Fibroblast of lung (primary cell): ENCODE data around the gene PAGE2B. TPM values are rescaled to one million over a fixed set of nuclear protein-coding genes. Genes with fewer than 3 reads are reported as not detected.

Experiments
- DNase-seq, 2 donors: peaks; one replicate each; pipeline versions ENCODE4 v3.0.0 to v3.0.0-alpha.2; 2010; ENCODE audit warnings: low read depth in 2 of 2
- H2AFZ ChIP-seq: 2 replicates; pipeline ENCODE4 v1.5.1; 2012; ENCODE audit warnings: low read length, control low read depth, inconsistent platforms
- H3K27ac ChIP-seq: 2 replicates; pipeline ENCODE4 v1.5.1; 2011; ENCODE audit warnings: low read length, control low read depth; ENCODE audit not compliant: insufficient read depth
- H3K27me3 ChIP-seq: 2 replicates; pipeline ENCODE4 v1.5.1; 2011; ENCODE audit warnings: mild to moderate bottlenecking, low read length; ENCODE audit not compliant: control insufficient read depth, insufficient read depth
- H3K36me3 ChIP-seq: 2 replicates; pipeline ENCODE4 v1.5.1; 2011; ENCODE audit warnings: low read length; ENCODE audit not compliant: control insufficient read depth, insufficient read depth
- H3K4me1 ChIP-seq: 2 replicates; pipeline ENCODE4 v1.5.1; 2011; ENCODE audit warnings: low read length; ENCODE audit not compliant: control insufficient read depth, insufficient read depth; ENCODE audit errors: extremely low read depth
- H3K4me2 ChIP-seq: 2 replicates; pipeline ENCODE4 v1.5.1; 2011; ENCODE audit warnings: low read length, control low read depth; ENCODE audit not compliant: insufficient read depth; ENCODE audit errors: extremely low read depth
- H3K4me3 ChIP-seq, 4 experiments: fragments of 200-600 bp in 1 of 4; sonication (generic) in 1 of 4; replicated peaks in 1 of 4; 2 replicates each; pipeline ENCODE4 v1.5.1; 2011 to 2016; ENCODE audit warnings: low read length in 4 of 4, low read depth in 3 of 4, mild to moderate bottlenecking in 3 of 4, control low read depth in 2 of 4, inconsistent platforms in 1 of 4, mixed read lengths in 1 of 4; ENCODE audit not compliant: insufficient read depth in 1 of 4; ENCODE audit errors: control extremely low read depth in 1 of 4
- H3K79me2 ChIP-seq: 2 replicates; pipeline ENCODE4 v1.5.1; 2012; ENCODE audit warnings: mild to moderate bottlenecking, low read length, inconsistent platforms; ENCODE audit not compliant: control insufficient read depth, insufficient read depth
- H3K9ac ChIP-seq: 2 replicates; pipeline ENCODE4 v1.5.1; 2011; ENCODE audit warnings: mild to moderate bottlenecking, low read length, control low read depth; ENCODE audit not compliant: insufficient read depth
- H3K9me3 ChIP-seq: 2 replicates; pipeline ENCODE4 v1.5.1; 2012; ENCODE audit warnings: low read depth, low read length; ENCODE audit not compliant: control insufficient read depth, insufficient read depth
- H4K20me1 ChIP-seq: 2 replicates; pipeline ENCODE4 v1.5.1; 2011; ENCODE audit warnings: low read length; ENCODE audit not compliant: control insufficient read depth, insufficient read depth; ENCODE audit errors: extremely low read depth
- EZH2 ChIP-seq: IDR thresholded peaks from 2 replicates; pipeline ENCODE4 v1.5.1; 2012; ENCODE audit warnings: low read length, control low read depth, mild to moderate bottlenecking; ENCODE audit errors: missing control alignments
- polyA plus RNA-seq, 2 donors: library from polyadenylated mRNA; depleted of rRNA in 1 of 2; stranded (reverse) in 1 of 2; unstranded in 1 of 2; fragments of >200 nt; gene quantifications; 2 replicates each; pipeline ENCODE4 v1.2.1, GENCODE V29; 2011 to 2012; ENCODE audit warnings: missing spikeins in 1 of 2
- total RNA-seq: library from RNA; depleted of rRNA; stranded (reverse); fragments of >200 nt; gene quantifications from 2 replicates; pipeline ENCODE4 v1.2.1, GENCODE V29; 2014
- TF ChIP-seq, protein P1 (sequence below), 2 donors: IDR thresholded peaks in 1 of 2; conservative IDR thresholded peaks in 1 of 2; 1 replicate in 1 of 2; 2 replicates in 1 of 2; pipeline ENCODE4 v1.5.1; 2011 to 2012; ENCODE audit warnings: low read length in 2 of 2, control low read depth in 1 of 2, inconsistent platforms in 1 of 2, low read depth in 1 of 2, mild to moderate bottlenecking in 1 of 2

Gene PAGE2B
- total and polyA plus RNA-seq, 2 donors (not counting 1 experiment from before 2014, with no cell fraction given) = not detected

DNA sequence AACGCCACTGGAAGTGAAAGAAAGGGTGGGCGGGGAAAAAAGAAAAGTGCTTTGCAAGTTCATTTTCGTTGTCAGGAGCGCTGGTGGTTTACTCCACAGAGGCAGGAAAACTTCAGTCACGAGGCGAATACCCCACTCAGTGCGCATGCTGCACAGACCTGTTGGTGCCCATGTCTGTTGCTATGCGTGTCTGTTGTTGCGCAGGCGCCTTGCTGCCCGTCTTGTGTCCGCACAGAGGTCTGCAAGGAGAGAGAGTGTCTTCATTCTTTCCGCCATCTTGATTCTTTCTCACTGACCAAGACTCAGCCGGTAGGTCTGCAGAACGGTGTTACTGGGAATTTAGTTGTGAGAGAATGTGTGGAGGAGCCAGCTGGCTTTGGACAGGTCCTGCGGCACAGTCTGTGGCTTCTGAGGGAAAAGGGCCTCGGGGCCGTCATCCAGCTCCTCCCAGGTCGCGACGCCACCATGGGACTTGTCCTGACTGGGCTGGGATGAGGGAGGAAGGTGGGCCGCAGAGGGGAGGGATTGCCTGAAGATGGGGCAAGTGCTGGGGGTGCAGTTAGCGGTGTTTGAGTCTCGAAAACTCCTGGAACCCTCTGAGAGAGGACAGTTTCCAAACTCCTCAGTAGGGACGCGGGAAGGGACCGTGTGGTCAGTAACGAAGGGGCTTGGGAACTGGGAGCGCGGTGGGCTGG, 14.1 kb downstream of the PAGE2B start, which contains the start of gene PAGE2:
Gene PAGE2 (plus strand): TSS at position 224 of the 695 bp plus-strand sequence. CDS start 1,003 bp downstream, outside the sequence.
- no peaks in the 10 kb centered on the region for H3K27me3 ChIP-seq

DNA sequence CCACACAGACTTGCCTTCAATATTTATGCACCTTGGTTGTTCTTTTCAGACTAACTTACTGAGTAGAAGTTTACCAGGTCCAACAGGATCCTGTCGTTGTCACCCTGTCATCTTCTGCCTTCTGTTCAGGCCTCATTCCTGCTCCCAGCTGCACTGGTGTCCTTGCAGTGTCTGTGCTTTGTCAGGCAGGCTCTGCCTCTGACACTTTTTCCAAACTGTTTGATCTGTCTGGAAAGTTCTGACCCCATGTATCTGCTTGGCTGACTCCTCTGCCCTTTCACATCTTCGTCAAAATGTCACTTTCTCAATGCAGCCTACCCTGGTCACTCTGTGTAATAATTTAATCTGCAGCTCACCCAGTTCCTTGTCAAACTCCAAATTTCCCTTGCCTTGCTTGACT, 23.9 kb downstream of the PAGE2B start:
- DNase-seq = no peak
- Histone ChIP-seq H3K4me1 (no peaks in the 10 kb centered on the region), H3K4me3 (no peak overlapping the region), H3K27ac (no peak overlapping the region), H3K9ac (no peak overlapping the region), H3K36me3 (no peaks in the 10 kb centered on the region), H3K4me2 (no peak overlapping the region), H3K9me3 (no peaks in the 10 kb centered on the region), H3K79me2 (no peaks in the 10 kb centered on the region), H2AFZ (no peak overlapping the region), H4K20me1 (no peaks in the 10 kb centered on the region), H3K27me3 (no peaks in the 10 kb centered on the region)
- TF ChIP-seq, protein P1, sequence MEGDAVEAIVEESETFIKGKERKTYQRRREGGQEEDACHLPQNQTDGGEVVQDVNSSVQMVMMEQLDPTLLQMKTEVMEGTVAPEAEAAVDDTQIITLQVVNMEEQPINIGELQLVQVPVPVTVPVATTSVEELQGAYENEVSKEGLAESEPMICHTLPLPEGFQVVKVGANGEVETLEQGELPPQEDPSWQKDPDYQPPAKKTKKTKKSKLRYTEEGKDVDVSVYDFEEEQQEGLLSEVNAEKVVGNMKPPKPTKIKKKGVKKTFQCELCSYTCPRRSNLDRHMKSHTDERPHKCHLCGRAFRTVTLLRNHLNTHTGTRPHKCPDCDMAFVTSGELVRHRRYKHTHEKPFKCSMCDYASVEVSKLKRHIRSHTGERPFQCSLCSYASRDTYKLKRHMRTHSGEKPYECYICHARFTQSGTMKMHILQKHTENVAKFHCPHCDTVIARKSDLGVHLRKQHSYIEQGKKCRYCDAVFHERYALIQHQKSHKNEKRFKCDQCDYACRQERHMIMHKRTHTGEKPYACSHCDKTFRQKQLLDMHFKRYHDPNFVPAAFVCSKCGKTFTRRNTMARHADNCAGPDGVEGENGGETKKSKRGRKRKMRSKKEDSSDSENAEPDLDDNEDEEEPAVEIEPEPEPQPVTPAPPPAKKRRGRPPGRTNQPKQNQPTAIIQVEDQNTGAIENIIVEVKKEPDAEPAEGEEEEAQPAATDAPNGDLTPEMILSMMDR (conservative IDR thresholded peaks at IDR 0.05 in 1 of 2, IDR thresholded peaks at IDR 0.05 in 1 of 2; ENCODE audit: low read depth in 1 of 2, low read length in 2 of 2) = no peak
- TF ChIP-seq EZH2 = no peak

More for the DNA sequence above, 14.1 kb downstream of the PAGE2B start, which contains the start of gene PAGE2:
- H3K36me3 ChIP-seq = no peaks in the 10 kb centered on the region
- H4K20me1 ChIP-seq = no peaks in the 10 kb centered on the region
- H2AFZ ChIP-seq = no peak within 1 kb of the TSS
- no peak within 1 kb of the TSS for H3K4me3 ChIP-seq
- H3K79me2 ChIP-seq = no peaks in the 10 kb centered on the region
- DNase-seq = no peak
- no peak within 1 kb of the TSS for H3K27ac ChIP-seq
- no peak within 1 kb of the TSS for H3K4me2 ChIP-seq
- H3K9me3 ChIP-seq = no peaks in the 10 kb centered on the region
- no peak within 1 kb of the TSS for H3K9ac ChIP-seq
- TF ChIP-seq, protein P1 (conservative IDR thresholded peaks at IDR 0.05 in 1 of 2, IDR thresholded peaks at IDR 0.05 in 1 of 2; ENCODE audit: low read depth in 1 of 2, low read length in 2 of 2) = no peak
- no peak for TF ChIP-seq EZH2
- no peaks in the 10 kb centered on the region for H3K4me1 ChIP-seq

DNA sequence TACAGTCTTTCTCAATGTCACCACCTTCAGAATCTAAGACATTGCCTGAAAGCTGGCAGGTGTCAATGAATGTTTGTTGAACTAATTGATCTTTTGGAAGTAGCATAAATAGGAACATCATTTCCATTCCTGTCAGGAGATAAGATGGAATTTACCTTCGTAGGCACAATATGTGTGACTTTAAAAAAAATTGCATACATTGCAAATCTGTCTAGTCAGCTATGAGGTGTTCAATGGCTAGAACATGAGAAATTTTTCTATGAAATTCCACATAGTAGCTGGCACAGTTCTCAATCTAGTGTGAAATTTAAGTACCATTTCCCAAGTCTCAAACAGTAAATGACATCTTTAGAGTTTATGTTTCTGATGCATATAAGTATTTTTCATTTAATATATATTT, 24.3 kb downstream of the PAGE2B start:
- no peaks in the 10 kb centered on the region for H4K20me1 ChIP-seq

More for the DNA sequence above, 24.3 kb downstream of the PAGE2B start:
- H3K9me3 ChIP-seq = no peaks in the 10 kb centered on the region
- H3K36me3 ChIP-seq = no peaks in the 10 kb centered on the region
- H3K4me1 ChIP-seq = no peaks in the 10 kb centered on the region
- no peak overlapping the region for H2AFZ ChIP-seq
- H3K79me2 ChIP-seq = no peaks in the 10 kb centered on the region
- no peaks in the 10 kb centered on the region for H3K27me3 ChIP-seq
- H3K4me3 ChIP-seq = no peak overlapping the region
- H3K27ac ChIP-seq = no peak overlapping the region
- DNase-seq = no peak
- no peak overlapping the region for H3K4me2 ChIP-seq
- no peak for TF ChIP-seq EZH2
- TF ChIP-seq, protein P1 (conservative IDR thresholded peaks at IDR 0.05 in 1 of 2, IDR thresholded peaks at IDR 0.05 in 1 of 2; ENCODE audit: low read depth in 1 of 2, low read length in 2 of 2) = no peak
- H3K9ac ChIP-seq = no peak overlapping the region
